ENCODE data around the gene FSTL3. TPM values are rescaled to one million over a fixed set of nuclear protein-coding genes. Genes with fewer than 3 reads are reported as not detected.

The FSTL3 gene
- total and polyA plus RNA-seq, 2 of the 13 experiments (the other 11 are each of a cell fraction or from before 2014, with no cell fraction given), result 13.5 to 15.6 TPM

DNA sequence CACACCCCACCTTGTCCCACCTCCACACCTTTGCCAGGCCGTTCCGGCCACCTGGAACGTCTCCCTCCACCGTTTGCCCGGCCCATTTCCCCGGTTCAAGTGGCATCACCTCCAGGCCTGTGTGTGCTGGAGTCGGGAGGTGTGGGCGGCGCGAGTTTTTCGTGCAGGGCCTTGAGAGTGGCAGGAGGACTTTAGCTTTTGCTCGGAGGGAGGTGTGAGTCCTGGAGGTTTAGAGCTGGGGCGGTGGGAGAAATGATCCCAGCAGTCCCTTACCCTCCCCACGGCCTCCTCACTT, 28.2 kb downstream of the FSTL3 start (continued):
- TF ChIP-seq KDM1A (CRISPR knock-in tag; IDR thresholded peaks at IDR 0.05), result no peak
- TF ChIP-seq ZNF256 (CRISPR knock-in tag; conservative IDR thresholded peaks at IDR 0.05), result no peak
- no peak for TF ChIP-seq ZNF17 (CRISPR knock-in tag; IDR thresholded peaks at IDR 0.05)
- 0 out of 2 replicates have a peak, but pooled peaks have one; percentile 14 for TF ChIP-seq ZNF629 (CRISPR knock-in tag; conservative IDR thresholded peaks at IDR 0.05)
- TF ChIP-seq ZNF496 (CRISPR knock-in tag; IDR thresholded peaks at IDR 0.05; ENCODE audit: insufficient replicate concordance), result no peak
- 0 out of 2 replicates have a peak, but pooled peaks have one; percentile 28 for TF ChIP-seq ZNF83 (CRISPR knock-in tag; IDR thresholded peaks at IDR 0.05; ENCODE audit: borderline replicate concordance)
- TF ChIP-seq ZKSCAN5 (CRISPR knock-in tag; IDR thresholded peaks at IDR 0.05), result peak; percentile 56; the same call in 1 of the 2 replicates
- no peak for TF ChIP-seq HNF4A (CRISPR knock-in tag; IDR thresholded peaks at IDR 0.05)
- no peak for TF ChIP-seq ZNF598 (CRISPR knock-in tag; IDR thresholded peaks at IDR 0.05; ENCODE audit: borderline replicate concordance)
- no peak for TF ChIP-seq ZNF180 (CRISPR knock-in tag; IDR thresholded peaks at IDR 0.05; ENCODE audit: borderline replicate concordance, low read depth)
- 0 out of 2 replicates have a peak, but pooled peaks have one; percentile 36 for TF ChIP-seq ZNF333 (CRISPR knock-in tag; IDR thresholded peaks at IDR 0.05; ENCODE audit: borderline replicate concordance)
- TF ChIP-seq ZNF703 (CRISPR knock-in tag; IDR thresholded peaks at IDR 0.05; ENCODE audit: borderline replicate concordance), result no peak
- TF ChIP-seq NFE2L1 (CRISPR knock-in tag; IDR thresholded peaks at IDR 0.05; ENCODE audit: borderline replicate concordance), result no peak
- no peak for TF ChIP-seq HNF4G (IDR thresholded peaks at IDR 0.05; ENCODE audit: borderline replicate concordance, low read depth, low read length)
- TF ChIP-seq HNF4G (CRISPR knock-in tag; IDR thresholded peaks at IDR 0.05; ENCODE audit: borderline replicate concordance, low read depth), result no peak
- no peak for TF ChIP-seq LCORL (IDR thresholded peaks at IDR 0.05)
- TF ChIP-seq LCORL (CRISPR knock-in tag; IDR thresholded peaks at IDR 0.05), result 0 out of 2 replicates have a peak, but pooled peaks have one; percentile 29
- TF ChIP-seq KDM5B (CRISPR knock-in tag; IDR thresholded peaks at IDR 0.05; ENCODE audit: borderline replicate concordance), result peak; percentile 64; the same call in 1 of the 2 replicates
- TF ChIP-seq, protein P1, sequence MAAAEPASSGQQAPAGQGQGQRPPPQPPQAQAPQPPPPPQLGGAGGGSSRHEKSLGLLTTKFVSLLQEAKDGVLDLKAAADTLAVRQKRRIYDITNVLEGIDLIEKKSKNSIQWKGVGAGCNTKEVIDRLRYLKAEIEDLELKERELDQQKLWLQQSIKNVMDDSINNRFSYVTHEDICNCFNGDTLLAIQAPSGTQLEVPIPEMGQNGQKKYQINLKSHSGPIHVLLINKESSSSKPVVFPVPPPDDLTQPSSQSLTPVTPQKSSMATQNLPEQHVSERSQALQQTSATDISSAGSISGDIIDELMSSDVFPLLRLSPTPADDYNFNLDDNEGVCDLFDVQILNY (CRISPR knock-in tag; conservative IDR thresholded peaks at IDR 0.05), result no peak
- TF ChIP-seq, protein P2, sequence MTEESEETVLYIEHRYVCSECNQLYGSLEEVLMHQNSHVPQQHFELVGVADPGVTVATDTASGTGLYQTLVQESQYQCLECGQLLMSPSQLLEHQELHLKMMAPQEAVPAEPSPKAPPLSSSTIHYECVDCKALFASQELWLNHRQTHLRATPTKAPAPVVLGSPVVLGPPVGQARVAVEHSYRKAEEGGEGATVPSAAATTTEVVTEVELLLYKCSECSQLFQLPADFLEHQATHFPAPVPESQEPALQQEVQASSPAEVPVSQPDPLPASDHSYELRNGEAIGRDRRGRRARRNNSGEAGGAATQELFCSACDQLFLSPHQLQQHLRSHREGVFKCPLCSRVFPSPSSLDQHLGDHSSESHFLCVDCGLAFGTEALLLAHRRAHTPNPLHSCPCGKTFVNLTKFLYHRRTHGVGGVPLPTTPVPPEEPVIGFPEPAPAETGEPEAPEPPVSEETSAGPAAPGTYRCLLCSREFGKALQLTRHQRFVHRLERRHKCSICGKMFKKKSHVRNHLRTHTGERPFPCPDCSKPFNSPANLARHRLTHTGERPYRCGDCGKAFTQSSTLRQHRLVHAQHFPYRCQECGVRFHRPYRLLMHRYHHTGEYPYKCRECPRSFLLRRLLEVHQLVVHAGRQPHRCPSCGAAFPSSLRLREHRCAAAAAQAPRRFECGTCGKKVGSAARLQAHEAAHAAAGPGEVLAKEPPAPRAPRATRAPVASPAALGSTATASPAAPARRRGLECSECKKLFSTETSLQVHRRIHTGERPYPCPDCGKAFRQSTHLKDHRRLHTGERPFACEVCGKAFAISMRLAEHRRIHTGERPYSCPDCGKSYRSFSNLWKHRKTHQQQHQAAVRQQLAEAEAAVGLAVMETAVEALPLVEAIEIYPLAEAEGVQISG (CRISPR knock-in tag; IDR thresholded peaks at IDR 0.05), result no peak
- TF ChIP-seq, protein P3, sequence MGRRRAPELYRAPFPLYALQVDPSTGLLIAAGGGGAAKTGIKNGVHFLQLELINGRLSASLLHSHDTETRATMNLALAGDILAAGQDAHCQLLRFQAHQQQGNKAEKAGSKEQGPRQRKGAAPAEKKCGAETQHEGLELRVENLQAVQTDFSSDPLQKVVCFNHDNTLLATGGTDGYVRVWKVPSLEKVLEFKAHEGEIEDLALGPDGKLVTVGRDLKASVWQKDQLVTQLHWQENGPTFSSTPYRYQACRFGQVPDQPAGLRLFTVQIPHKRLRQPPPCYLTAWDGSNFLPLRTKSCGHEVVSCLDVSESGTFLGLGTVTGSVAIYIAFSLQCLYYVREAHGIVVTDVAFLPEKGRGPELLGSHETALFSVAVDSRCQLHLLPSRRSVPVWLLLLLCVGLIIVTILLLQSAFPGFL (CRISPR knock-in tag; IDR thresholded peaks at IDR 0.05), result no peak
- TF ChIP-seq SIX4 (CRISPR knock-in tag; IDR thresholded peaks at IDR 0.05), result no peak
- TF ChIP-seq JUNB (CRISPR knock-in tag; IDR thresholded peaks at IDR 0.05; ENCODE audit: borderline replicate concordance), result no peak
- no peak for TF ChIP-seq NPAS2 (CRISPR knock-in tag; IDR thresholded peaks at IDR 0.05; ENCODE audit: borderline replicate concordance)
- 0 out of 2 replicates have a peak, but pooled peaks have one; percentile 44 for TF ChIP-seq ZFP82 (CRISPR knock-in tag; IDR thresholded peaks at IDR 0.05; ENCODE audit: borderline replicate concordance)
- 0 out of 2 replicates have a peak, but pooled peaks have one; percentile 41 for TF ChIP-seq MYC (CRISPR knock-in tag; IDR thresholded peaks at IDR 0.05; ENCODE audit: borderline replicate concordance)

Measured in HepG2 (cell line).